Coronary artery (tissue), 2 donors: ENCODE measurements around the gene TMEM213.
A peak's percentile ranks its signal among the peaks of the same experiment; 100 is the strongest.

ENCODE experiments used
- DNase-seq: peaks from one replicate; pipeline ENCODE4 v3.0.0-alpha.2; 2017; ENCODE audit warnings: low spot score
- H3K27ac ChIP-seq, 2 donors: fragments of 200-600 bp; sonication (generic); one replicate each; pipeline ENCODE4 v1.5.1; 2016 to 2019
- H3K4me3 ChIP-seq: fragments of 200-600 bp; sonication (generic); 2 replicates; pipeline ENCODE4 v1.5.1; 2016; ENCODE audit warnings: mild to moderate bottlenecking, moderate library complexity
- CTCF ChIP-seq: fragments of 200-600 bp; sonication (generic); IDR thresholded peaks from one replicate; pipeline ENCODE4 v1.5.1; 2019; ENCODE audit warnings: antibody characterized with exemption

The TMEM213 gene

GRCh38 chr7:138881579-138882188, 83.9 kb downstream of the TMEM213 start:
- no peak for DNase-seq
- TF ChIP-seq CTCF = no peak
- Histone ChIP-seq H3K4me3 (no peak overlapping the region), H3K27ac (peak overlapping the region in 1 of 2 donors; percentile 19)

- no peak for DNase-seq
- Histone ChIP-seq H3K4me3 (no peak overlapping the region), H3K27ac (no peak overlapping the region)
- TF ChIP-seq CTCF = no peak
Measured at GRCh38 chr7:138882249-138882648, 84.5 kb downstream of the TMEM213 start.

- no peak overlapping the region for H3K4me3 ChIP-seq
- no peak overlapping the region for H3K27ac ChIP-seq
- DNase-seq = no peak
- TF ChIP-seq CTCF = no peak
Measured at GRCh38 chr7:138885383-138886147, 87.8 kb downstream of the TMEM213 start.

GRCh38 chr7:138886501-138886917, 88.7 kb downstream of the TMEM213 start:
- no peak for DNase-seq
- Histone ChIP-seq H3K4me3 (no peak overlapping the region), H3K27ac (no peak overlapping the region)
- TF ChIP-seq CTCF = no peak

GRCh38 chr7:138887085-138887710, 89.4 kb downstream of the TMEM213 start:
- no peak for TF ChIP-seq CTCF
- DNase-seq = no peak
- H3K4me3 ChIP-seq = no peak overlapping the region
- no peak overlapping the region for H3K27ac ChIP-seq
